ENCODE measurements around the gene DECR2.
"Not testable (repeated sequence)": the region's sequence is repeated elsewhere in the genome, so short reads cannot be mapped to it uniquely, and the experiment has no call there.

Gene DECR2

DNA sequence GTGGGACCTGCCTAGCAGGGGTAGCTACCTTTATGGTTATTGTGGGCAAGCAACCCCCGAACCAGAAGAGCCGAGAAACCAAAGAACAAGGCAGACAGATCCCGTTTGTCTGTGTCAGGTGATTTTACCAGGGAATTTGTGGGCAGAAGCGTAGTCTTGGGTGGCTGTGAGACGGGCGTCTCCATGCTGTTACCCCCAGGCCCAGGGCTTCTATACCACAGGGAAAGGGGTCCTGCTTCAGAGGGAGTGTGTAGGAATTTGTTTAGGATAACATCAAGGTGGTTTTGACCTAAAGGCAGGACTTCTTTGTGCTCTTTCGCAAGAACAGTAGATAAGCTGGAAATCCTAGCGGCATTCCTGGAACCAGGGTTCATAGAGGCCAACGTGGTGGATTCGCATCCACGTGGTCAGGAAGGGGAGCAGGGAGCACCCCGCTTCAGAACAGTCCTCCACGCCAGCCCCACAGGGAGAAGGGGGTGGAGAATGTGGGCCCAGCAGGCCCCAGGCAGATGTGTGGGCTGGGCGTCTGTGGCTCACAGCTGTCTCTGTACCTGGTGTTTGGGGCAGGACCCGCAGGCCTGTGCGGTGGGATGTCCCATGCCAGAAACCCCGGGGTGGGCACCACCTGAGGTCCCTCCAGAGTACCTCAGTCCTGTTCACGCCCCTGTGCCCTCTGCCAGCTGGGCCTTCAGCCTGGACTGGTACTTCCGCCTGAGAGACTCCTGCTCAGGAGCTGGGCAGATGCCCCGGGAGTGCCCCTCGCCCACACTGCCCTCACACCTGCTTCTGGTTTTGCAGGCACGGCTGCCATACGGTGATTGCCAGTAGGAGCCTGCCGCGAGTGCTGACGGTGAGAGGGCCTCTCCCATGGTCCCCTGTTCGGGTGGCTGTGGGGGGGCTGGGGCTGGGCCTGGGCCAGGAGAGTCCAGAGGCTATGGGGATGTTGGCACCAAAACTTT is 4.1 kb downstream of the DECR2 start:
- DNase-seq = no peak

DNA sequence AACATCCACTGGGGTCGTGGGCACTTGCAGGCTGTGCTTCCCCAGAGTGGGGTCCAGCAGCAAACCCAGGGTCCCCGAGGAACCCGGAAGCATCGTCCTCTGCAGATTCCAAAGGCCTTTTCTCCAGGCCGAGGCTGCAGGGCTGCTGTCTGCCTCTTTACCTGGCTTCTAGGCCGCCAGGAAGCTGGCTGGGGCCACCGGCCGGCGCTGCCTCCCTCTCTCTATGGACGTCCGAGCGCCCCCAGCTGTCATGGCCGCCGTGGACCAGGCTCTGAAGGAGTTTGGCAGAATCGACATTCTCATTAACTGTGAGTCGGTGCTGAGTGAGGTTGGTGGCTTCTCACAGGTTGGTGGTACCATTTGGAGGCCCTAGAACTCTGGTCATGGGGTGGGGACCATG is 5.6 kb downstream of the DECR2 start:
- DNase-seq = no peak

- DNase-seq = no peak
These were observed 9.0 kb downstream of the DECR2 start for GRCh38 chr16:410516-411178.

GRCh38 chr16:411576-412265 is 10.0 kb downstream of the DECR2 start:
- DNase-seq = no peak

DNA sequence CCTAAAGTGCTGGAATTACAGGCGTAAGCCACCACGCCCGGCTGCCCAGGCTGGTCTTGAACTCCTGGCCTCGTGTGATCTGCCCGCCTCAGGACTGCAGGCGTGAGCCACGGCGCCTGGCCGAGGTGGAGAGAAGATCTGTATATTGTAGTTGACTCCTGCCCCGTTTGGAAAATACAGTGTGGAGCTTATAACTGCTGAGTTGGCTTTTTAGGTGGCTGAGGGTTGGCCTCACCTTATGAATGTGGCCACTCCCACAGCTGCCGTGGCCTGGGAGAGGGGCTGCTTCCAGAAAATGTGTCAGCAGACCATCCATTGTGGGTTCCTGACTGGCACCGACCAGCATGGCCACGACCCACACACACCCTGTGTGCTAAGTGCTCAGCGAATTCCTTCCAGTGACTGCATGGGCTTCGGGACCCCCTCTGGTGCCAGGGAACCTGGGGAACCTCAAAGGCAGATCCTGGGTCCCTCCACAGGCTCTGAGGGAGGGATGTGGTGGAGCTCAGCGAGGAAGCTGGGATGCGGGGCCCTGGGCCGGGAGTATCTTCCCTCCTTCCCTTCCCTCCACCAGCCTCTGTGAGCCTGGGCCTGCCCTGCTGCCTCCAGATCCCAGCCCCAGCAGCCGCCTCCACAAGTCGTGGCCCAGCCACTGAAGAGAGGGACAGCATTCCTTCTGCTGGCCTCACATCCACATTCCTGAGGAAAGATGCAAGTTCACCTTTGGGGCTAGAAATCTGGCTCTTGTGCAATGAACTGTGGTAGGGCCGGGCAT is 12.9 kb downstream of the DECR2 start:
- DNase-seq = no peak

- DNase-seq = not testable (repeated sequence)
These were observed 13.4 kb downstream of the DECR2 start for GRCh38 chr16:415170-415498.

DNA sequence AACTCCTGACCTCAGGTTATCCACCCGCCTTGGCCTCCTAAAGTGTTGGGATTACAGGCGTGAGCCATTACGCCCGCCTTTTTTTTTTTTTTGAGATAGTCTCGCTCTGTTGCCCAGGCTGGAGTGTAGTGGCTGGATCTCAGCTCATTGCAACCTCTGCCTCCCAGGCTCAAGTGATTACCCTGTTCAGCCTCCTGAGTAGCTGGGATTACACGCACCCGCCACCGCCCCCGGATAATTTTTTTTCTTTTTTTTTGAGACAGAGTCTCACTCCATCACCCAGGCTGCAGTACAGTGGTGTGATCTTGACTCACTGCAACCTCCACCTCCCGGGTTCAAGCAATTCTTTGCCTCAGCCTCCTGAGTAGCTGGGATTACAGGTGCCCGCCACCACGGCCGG is 20.5 kb downstream of the DECR2 start:
- not testable (repeated sequence) for DNase-seq

GRCh38 chr16:424033-424622 is 22.4 kb downstream of the DECR2 start:
- DNase-seq = no peak

- no peak for DNase-seq
These were observed 23.0 kb downstream of the DECR2 start for GRCh38 chr16:424623-425081.

DNA sequence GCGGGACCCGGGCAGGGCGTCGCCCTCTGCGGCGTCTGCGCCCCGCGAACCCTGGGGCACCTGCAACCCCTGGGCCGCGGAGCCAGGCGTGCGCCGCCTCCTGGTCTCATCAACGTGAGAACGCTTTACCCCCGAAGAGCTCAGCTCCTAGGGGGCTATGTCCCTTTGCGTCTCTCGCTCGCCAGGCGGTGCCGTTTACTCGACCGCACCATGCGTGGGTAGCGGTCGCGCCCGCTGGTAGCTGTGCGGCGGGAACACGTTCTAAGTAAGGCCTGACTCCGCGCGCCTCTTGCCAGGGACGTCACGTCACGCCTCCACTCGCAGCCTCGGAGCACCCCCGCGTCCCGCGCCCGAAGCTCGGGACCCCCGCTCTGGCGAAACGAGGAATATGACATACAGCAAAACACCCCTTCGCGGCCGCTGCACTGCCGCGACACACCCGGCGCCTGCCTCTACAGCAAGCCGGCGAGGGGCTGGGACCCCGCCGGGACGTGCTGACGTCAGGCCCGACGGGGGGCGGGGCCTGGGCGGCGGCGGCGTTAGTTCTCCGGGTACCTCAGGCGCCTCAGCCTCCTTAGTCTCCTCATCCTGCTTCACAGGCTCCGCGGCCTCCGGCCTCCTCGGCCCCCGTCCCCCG is 23.5 kb downstream of the DECR2 start, which contains the start of gene RAB11FIP3:
TSS of gene RAB11FIP3 (plus strand) at position 568 of the 637 bp plus-strand sequence. CDS start 358 bp downstream, outside the sequence.
- DNase-seq = peak; percentile 87

GRCh38 chr16:425740-426114 is 24.0 kb downstream of the DECR2 start:
- DNase-seq = peak; percentile 43

DNA sequence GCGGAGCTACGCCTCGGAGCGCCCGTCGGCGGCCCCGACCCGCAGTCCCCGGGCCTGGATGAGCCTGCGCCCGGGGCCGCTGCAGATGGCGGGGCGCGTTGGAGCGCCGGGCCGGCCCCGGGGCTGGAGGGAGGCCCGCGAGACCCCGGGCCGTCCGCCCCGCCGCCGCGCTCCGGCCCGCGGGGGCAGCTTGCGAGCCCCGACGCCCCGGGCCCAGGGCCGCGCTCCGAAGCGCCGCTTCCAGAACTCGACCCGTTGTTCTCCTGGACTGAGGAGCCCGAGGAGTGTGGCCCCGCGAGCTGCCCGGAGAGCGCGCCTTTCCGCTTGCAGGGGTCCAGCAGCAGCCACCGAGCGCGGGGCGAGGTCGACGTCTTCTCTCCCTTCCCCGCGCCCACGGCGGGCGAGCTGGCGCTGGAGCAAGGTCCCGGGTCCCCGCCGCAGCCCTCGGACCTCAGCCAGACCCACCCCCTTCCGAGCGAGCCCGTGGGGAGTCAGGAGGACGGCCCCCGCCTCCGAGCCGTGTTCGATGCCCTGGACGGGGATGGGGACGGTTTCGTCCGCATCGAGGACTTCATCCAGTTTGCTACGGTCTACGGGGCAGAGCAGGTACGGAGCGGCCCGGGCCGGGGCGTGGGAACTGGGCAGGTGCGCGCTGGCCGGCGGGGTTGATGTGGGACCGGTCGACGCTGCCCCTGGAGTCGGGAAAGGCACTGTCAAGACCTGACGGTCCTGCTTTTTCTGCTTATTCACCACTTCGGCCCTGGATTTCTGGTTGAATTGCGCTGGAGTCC is 24.6 kb downstream of the DECR2 start:
- DNase-seq = no peak

DNA sequence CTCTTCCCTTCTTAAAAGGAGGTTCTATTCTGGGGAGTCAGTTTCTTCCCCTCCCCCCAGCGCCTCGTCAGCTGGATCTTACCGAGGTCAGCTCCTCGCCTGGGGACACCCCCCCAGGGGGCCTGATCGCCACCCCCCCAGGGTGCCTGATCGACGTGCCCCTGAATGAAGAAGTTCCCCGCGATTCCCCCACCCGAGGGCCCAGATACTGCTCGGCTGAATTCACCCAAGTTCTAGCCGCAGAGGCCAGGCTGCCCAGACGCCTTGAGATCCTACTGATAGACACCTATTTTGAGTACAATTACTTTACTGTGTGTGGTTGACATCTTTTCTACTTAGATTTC is 25.2 kb downstream of the DECR2 start:
- no peak for DNase-seq

DNA sequence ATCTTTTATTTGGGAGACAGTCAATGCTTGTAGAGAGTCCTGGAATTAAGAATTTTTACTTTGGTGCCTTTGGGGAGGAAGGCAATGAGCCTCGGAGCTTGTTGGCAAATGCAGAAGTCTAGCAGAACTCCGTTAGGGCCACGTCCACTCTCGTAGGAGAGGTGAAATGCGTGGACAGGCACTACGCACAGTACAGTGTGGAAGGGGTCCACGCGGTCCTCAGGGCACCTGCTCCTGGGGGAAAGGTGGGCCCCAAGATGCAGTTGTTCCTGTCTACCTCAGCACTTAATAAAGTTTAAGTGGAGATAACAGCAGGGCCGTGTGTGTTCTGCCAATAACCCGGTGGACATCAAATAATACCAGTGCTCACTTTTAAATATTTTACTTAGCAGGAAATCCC is 25.6 kb downstream of the DECR2 start:
- no peak for DNase-seq

DNA sequence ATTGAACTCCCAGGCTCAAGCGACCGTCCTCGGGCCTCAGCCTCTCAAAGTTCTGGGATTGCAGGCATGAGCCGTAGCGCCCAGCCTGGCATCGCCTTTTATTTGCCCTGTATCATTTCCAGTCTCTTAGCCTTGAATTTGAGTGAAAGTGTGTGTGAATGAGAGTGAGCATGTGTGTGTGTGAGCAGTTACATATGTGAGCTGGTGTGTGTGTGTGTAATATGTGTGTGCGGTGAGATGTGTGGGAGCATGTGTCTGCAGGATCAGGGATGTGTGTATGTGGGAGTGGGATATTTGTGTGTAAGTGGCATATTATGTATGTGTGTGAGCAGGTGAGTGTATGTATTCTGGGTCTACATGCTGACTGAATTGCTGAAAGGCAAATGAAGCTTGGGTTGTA is 29.2 kb downstream of the DECR2 start:
- no peak for DNase-seq

- no peak for DNase-seq
These were observed 38.9 kb downstream of the DECR2 start for GRCh38 chr16:440627-441026.

GRCh38 chr16:441447-441846 is 39.8 kb downstream of the DECR2 start:
- DNase-seq = no peak

DNA sequence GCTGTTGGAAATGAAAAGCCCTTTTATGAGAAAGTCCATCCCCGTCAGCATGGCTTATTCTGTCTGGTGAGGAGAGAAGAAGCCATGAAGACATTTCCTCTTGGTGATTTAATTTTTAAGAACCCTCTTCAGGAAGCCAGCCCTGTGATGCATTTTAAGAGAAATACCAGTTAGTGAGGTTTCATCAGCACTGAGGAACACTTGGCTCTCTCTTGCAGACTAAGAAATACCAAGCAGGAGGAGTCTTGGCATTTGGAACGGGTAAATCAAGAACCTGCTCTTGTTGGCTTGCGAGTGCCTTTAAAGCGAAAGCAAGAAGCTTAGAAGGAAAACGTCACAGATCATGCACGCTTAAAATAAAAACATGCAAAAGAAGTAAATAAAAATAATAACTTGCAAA is 41.3 kb downstream of the DECR2 start:
- DNase-seq = no peak

DNA sequence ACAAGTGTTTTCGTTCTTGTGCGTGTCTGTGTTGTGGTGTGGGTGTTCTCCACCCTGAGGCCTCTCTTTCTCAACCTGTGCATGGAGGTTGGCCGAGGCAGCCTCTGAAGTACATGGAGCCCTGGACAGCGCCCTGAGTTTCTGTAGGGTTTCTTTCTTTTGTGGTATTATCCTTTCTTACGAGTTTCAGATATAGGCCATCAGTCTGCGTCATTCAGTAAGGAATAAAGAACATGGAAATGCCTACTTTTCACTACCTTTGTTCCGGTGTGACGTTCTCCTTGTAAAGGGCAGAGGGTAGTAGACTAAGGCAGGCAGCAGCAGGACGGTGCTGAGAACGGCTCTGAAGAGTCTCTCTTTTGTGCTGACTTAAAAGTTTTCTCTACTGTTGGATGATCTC is 42.3 kb downstream of the DECR2 start:
- DNase-seq = no peak

- DNase-seq = no peak
These were observed 43.9 kb downstream of the DECR2 start for GRCh38 chr16:445566-445965.

GRCh38 chr16:450385-450784 is 48.7 kb downstream of the DECR2 start:
- no peak for DNase-seq
